Measurements from ENCODE around the gene CDC34.

The CDC34 gene

DNA sequence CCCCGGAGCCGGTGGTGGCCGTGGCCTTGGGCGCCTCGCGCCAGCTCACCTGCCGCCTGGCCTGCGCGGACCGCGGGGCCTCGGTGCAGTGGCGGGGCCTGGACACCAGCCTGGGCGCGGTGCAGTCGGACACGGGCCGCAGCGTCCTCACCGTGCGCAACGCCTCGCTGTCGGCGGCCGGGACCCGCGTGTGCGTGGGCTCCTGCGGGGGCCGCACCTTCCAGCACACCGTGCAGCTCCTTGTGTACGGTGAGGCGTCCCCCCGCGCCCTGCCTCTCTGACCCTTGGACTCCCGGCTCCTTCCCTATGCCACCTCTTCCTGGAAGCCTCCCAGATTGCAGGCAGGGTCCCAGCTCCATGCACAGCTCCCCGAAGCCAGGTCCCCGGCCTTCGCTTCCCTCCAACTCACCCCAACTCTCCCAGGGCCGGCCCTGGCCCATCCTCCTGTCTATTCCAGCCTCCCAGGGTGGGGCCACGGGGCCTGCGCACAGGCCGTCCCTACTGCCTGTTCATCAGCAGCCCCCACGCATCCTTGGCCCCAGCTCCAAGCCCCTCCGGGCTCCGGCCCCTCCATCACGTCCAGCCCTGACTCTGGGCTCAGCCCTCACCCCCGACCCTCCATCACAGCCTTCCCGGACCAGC, 33.6 kb upstream of the CDC34 start:
- DNase-seq: no peak

DNA sequence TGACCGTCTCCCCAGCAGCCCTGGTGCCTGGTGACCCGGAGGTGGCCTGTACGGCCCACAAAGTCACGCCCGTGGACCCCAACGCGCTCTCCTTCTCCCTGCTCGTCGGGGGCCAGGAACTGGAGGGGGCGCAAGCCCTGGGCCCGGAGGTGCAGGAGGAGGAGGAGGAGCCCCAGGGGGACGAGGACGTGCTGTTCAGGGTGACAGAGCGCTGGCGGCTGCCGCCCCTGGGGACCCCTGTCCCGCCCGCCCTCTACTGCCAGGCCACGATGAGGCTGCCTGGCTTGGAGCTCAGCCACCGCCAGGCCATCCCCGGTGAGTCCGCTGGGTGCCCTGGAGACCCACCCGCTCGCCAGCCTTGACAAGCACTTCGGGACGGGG, 33.1 kb upstream of the CDC34 start:
- DNase-seq: no peak

DNA sequence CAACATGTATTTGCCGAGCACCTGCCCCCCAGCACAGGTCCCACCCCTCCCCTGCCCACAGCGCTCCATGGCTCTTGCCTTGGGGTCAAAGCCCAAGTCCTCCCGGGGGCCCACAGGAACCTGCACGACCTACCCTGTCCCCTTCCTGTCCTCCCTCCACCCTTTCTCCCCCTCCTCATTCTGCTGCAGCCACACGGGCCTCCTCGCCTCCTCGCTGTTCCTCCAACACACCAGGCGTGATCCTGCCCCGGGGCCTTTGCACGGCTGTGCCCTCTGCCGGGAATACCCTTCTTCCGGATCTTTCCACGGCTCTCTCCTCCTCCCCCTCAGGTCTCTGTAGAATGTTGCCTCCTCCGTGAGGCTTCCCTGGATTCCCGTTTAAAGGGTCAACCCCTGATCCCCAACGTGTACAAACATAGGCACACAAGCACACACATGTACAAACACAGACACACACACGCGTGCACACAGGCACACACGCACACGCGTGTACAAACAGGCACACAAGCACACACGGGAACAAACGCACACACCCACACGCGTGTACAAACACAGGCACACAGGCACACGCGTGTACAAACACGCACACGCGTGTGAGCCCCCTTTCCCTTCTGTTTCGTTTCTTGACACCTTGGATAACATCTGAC, 32.5 kb upstream of the CDC34 start:
- DNase-seq: no peak

DNA sequence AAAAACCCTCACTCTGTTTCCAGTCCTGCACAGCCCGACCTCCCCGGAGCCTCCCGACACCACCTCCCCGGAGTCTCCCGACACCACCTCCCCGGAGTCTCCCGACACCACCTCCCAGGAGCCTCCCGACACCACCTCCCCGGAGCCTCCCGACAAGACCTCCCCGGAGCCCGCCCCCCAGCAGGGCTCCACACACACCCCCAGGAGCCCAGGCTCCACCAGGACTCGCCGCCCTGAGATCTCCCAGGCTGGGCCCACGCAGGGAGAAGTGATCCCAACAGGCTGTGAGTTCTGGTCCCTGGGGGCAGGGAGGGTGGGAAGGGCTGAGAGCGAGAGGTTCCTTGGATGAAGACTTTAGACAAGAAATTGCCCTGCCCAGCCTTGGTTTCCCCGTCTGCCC, 29.9 kb upstream of the CDC34 start:
- no peak for DNase-seq

DNA sequence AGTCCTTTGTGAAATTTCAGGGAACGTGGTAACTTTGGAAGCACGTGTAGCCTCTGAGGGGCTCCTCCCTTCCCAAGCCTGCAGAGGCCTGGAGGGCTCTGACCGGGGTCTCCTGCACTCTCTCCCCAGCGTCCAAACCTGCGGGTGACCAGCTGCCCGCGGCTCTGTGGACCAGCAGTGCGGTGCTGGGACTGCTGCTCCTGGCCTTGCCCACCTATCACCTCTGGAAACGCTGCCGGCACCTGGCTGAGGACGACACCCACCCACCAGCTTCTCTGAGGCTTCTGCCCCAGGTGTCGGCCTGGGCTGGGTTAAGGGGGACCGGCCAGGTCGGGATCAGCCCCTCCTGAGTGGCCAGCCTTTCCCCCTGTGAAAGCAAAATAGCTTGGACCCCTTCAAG, 26.9 kb upstream of the CDC34 start:
- DNase-seq: no peak

DNA sequence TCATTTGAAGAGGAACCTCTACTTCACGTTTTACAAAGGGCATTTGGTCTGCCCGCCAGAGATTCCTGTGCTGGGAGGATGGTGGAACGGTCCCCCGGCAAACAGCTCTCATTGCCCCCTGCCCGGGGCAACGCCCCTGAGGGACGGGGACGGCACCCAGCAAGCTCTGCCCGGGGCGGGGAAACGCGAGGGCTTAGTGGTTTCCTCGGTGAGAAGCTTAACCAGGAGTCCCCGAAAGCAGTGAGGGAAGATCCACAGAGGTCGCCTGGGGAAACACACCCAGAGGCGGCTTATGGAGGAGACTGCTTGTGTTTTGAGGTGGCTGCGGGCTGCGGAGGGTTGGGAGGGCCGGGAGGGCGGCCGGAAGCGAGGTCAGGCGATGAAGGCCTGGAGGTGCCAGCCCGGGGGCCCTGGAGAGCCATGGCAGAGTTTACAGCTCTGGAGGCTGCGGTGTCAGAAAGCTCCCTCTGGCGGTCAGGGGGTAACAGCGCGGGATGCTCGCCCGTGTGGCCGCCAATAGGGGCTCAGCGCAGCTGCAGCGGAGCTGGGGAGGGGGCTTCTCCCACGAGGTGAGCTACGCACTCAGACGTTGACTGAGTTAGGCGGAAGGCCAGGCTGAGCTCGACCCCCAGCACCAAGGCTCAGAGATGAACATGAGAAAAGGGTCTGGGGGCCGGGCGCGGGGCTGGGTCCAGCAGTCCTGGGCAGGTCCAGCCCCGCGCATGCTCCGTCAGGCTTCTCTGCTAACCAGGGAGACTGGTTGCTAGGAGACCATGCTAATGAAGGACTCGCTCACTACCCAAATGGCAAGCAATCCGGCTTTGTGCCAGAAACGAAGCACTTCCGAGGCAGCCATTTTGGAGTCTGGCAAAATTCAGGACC, 24.9 kb upstream of the CDC34 start:
- DNase-seq: peak; percentile 100

DNA sequence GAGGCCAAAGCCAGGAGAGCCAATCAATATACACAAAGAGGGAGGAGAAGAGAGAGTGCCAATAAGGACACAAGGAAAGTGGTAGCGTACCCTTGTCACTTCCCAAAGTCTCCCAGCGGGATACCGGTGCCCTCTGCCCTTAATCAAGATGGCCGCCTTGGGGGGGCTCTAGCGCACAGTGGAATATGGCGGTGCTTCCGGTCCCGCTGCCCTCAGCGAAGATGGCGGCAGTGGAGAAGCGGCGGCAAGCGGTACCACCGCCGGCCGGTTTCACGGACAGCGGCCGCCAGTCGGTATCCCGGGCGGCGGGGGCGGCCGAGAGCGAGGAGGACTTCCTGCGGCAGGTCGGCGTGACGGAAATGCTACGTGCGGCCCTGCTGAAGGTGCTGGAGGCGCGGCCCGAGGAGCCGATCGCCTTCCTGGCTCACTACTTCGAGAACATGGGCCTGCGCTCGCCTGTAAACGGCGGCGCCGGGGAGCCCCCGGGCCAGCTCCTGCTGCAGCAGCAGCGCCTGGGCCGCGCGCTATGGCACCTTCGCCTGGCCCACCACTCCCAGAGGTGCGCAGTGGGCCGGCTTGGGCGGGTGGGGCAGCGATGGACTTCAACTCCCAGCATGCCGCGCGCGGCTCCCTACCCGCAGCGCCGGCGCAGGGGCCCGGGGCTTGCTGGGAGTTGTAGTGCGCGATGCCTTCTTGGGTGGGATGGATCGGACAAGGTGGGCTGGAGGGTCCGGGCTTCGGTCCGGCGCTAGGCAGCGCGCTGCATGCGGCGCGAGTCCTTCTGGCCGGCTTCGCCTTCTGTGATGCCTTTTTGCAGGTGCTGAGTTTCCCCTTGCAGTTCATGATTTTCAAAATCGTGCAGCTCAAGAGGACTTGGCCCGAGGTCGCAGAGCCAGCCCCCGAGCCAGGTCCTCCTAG, 24.0 kb upstream of the CDC34 start, which contains the start of gene TPGS1:
Gene TPGS1, plus strand, starts transcription at position 212 of the 918 bp plus-strand sequence. Its CDS starts 10 bp downstream, at position 222.
- peak; percentile 87 for DNase-seq

DNA sequence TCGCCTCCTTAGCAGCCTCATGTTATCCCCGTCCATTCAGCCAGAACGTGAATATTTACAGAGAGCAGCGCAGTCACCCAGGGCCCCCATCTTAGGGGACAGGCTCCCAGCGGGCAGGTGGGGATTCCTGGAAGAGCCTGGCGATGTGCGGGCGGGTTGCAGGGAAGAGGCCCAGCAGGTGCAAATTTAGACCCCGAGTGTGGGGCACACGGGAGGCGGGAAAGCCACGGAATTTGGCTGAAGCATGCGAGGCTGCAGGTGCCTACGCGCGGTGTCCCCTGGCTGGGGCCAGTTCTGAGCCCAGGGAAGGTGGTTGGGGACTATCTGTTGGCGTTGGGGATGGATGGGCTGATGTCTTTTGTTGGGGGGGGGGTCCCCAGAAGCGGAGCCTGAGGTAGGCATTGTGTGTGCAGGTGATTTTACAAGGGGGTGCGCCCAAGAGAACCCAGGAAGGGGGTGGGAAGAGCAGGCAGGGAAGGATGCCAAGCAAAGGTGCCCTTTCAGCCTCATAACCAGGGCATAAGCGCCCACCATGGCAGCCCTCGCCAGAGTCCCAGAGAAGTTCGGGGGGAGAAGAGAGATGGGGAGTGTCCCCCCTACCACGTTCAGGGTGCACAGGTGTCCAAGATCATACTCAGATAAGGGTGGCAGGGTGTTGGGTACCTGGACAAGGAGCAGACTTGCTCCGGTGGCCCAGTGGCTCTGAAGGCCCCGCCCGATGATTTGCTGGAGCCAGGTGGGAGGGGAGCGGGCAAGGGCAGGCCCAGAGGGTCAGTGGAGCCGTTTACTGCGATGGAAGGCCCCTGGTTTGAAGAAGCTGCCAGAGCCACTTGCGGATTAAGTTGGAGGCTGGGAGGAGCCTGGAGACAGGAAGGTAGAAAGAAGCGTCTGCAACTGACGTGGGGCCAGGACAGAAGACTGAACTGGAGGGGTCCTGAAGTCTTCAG, 23.1 kb upstream of the CDC34 start:
- no peak for DNase-seq

DNA sequence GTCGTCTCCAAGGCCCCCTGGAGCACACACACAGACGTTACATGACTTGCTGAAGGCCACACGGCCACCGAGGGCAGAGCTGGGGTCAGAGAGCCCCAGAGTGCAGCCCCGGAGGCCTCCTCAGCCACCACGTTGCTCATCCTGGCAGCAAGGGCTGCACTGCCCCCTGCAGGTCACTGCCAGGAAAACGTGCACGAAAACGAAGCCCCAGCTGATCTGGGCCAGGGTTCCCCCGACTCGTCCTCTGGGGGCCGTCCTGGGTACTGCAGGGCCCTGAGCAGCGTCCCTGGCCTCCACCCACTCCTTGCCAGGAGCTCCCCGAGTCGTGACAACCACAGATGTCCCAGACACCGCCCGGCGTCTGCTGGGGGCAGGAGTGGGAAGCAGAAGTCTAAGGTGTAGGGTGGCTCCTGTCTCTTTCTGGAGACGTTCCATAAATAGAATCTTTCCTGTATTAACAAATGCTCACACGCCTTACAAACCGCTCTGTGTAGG, 20.9 kb upstream of the CDC34 start:
- DNase-seq: peak; percentile 90

DNA sequence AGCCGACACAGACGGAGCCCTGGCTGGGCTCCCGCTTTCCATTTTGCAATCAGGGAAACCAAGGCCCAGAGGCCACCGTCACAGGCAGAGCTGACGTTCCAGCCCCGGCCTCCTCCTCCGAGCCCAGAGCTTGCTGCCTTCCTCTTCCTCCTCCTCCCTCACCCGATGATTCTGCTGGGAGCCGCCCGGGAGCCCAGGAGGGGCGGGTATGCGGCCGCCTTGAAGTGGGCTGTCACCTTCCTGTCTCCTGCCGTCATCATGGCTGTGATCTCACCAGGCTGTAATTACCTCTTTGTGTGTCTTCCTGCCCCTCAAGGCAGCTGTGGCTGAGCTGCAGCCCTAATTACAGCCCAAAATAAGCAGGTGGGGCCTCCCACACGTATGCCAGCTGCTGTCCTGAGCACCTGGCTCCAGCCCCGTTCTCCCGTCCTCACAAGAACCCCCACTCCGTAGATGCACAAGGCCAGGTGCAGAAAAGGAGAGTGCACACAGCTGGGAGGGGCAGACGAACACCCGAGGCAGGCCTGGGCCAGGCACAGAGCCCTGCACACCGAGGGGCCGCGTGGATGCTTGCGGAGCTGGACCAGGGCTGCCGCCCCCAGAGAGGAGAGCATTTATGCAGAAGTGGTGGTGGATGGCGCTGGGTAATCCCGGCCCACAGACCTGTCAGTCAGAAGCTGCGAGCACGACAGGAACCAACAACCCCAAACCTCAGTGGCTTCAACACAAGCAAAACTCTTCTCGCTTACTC, 20.3 kb upstream of the CDC34 start:
- peak; percentile 97 for DNase-seq

DNA sequence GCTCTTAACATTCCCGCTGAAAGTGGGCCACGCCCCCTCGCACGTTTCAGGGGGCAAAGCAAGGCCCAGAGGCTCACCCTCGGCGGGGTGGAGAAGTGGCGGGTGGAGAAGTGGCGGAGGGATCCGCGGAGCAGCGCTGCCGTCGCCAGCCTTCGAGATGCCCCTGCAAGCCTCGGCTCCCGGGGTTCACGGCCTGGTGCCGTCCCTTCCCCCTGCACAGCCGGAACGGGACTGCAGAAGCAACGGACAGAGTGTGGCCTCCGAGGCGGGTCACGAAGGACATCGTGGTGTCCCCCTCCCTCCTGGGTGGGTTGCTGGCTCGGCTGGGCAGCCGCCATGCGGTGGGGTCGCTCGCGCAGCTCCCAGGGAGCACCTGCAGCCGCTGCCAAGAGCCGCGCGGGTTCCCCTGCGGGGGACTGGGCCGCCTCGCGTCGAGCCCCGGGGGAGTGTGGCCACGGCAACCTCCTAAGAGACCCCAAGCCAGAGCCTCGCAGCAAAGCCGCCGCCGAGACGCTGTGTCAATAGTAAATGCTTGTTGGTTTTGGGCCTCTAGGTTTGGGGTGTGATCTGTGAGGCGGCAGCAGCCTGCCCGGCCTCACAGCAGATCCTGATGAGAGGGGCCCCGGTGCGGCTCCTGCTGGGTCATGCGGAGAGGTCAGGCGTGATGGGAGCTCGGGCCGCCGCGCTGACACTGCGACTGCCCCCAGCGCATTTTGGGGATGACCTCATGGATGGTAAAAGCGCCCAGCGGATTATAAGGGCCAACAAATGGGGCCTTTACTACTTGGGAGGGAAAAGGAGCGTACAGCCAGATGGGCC, 18.8 kb upstream of the CDC34 start:
- DNase-seq: peak; percentile 85

DNA sequence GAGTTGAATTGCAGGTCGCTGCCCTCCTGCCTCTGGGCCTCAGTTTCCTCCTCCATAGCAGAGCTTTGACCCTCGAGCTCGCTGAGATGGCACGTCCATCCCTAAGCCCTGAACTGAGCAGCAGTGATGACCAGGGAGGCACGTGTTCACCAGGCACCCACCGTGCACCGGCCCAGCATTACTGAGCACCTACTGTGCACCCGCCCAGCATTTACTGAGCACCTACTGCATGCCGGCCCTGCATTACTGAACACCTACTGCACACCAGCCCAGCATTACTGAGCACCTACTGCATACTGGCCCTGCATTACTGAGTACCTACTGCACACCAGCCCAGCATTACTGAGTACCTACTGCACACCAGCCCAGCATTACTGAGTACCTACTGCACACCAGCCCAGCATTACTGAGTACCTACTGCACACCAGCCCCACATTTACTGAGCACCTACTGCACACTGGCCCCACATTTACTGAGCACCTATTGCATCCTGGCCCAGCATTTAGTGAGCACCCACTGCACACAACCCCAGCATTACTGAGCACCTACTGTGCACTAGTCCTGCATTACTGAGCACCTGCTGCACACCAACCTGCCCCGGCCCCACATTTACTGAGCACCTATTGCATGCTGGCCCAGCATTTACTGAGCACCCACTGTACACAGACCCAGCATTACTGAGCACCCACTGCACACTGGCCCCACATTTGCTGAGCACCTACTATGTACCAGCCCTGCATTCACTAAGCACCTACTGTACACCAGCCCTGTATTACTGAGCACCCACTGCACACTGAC, 18.0 kb upstream of the CDC34 start:
- no peak for DNase-seq

DNA sequence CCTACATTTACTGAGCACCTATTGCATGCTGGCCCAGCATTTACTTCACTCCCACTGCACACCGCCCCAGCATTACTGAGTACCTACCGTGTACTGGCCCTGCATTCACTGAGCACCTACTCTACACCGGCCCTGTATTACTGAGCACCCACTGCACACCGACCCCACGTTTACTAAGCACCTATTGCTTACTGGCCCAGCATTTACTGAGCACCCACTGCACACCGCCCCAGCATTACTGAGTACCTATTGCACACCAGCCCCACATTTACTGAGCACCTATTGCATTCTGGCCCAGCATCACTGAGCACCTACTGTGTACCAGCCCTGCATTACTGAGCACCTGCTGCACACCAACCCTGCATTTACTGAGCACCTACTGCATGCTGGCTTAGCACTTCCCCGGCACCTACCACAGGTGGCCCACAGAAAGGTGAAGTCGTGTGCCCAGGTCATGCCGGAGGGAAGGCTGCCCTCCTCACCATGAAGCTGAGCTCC, 17.3 kb upstream of the CDC34 start:
- DNase-seq: no peak

DNA sequence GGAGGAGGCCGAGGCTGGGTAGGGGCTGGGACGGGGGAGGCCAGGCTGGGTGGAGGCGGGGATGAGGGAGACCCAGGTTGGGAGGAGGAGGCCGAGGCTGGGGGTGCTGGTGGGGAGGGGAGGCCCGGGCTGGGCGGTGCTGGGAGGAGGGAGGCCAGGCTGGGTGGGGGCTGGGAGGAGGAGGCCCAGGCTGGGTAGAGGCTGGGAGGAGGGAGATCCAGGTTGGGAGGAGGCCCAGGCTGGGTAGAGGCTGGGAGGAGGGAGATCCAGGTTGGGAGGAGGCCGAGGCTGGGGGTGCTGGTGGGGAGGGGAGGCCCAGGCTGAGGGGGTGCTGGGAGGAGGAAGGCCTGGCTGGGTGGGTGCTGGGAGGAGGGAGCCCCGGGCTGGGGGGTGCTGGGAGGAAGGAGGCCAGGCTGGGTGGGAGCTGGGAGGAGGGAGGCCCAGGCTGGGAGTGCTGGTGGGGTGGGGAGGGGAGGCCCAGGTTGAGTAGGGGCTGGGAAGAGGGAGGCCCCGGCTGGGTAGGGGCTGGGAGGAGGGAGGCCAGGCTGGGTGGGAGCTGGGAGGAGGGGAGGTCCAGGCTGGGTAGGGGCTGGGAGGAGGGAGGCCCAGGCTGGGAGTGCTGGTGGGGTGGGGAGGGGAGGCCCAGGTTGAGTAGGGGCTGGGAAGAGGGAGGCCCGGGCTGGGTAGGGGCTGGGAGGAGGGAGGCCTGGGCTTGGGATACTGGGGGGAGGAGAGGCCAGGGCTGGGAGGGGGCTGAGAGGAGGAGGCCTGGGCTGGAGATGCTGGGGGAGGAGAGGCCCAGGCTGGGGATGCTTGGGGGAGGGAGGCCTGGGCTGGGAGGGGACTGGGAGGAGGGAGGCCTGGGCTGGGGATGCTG, 13.6 kb upstream of the CDC34 start:
- no peak for DNase-seq

DNA sequence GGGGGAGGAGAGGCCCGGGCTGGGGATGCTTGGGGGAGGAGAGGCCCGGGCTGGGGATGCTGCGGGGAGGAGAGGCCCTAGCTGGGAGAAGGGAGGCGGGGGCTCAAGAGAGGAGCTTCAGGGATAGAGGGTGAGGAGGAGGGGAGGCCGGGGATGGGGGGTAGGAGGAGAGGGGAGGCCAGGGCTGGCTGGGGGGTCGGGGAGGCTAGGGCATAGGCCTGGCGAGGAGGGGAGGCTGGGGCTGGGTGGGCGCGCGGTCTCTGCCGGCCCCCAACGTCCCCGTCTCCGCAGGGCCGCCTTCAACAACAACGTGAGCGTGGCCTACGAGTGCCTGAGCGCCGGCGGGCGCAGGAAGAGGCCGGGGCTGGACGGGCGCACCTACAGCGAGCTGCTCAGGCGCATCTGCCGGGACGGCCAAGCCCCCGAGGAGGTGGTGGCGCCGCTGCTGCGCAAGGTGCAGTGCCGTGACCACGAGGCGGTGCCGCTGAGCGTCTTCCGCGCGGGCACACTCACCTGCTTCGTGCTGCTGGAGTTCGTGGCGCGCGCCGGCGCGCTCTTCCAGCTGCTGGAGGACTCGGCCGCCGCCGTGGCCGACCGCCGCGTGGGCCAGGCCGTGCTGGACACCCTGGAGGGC, 12.8 kb upstream of the CDC34 start:
- no peak for DNase-seq

DNA sequence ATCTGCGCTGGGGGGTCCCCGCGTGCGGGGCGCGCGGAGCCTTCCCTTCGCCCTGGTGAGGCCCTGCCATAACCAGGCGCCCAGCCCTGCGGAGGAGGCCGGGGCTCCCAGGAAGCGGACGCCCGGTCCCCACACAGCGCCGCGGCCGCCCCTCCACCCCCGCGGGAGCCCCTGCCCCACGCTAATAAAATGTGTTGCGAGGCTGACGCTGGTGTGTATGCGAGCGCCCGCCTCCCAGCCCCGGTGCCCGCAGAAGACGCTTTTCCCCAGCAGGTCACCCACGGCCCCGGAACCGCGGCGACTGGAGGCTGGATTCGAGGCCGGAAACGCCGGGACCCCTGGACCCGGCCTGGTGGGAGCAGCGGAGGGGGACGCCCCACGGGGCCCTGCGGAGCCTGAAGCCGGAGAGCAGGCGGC, 12.1 kb upstream of the CDC34 start:
- no peak for DNase-seq

DNA sequence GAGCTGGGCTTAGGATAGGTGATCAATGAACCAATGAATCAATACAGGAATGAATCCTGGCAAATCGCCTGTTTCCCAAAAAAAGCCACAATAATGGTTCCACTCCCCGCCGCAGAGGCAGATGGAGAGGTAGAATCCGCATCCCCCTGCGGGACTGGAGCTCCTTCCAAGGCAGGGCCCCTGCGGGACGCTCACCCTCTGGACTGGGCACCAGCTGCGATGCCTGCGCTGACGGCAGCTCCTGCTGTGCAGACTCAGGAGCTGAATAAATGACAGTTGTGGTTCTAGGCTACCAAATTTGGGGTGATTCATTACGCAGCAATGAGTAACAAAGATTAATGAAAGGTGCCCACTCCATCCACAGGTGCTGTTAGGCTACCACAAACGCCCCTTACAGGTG, 8.8 kb upstream of the CDC34 start:
- DNase-seq: no peak
